ENCODE results near the gene TNF.
A peak's percentile ranks its signal among the peaks of the same experiment; 100 is the strongest.

The TNF gene

GRCh38 chr6:31534521-31535040 is 40.8 kb upstream of the TNF start:
- no peak for DNase-seq (ENCODE audit: low spot score in 2 of 2)
- H3K4me1 Mint-ChIP-seq, result peaks cover 53% of the 10 kb centered on the region
- H3K36me3 Mint-ChIP-seq (ENCODE audit: insufficient read depth), result peaks cover 91% of the 10 kb centered on the region
- H3K27me3 Mint-ChIP-seq, result no peaks in the 10 kb centered on the region
- no peak for ATAC-seq (replicated peaks; ENCODE audit: extremely low read depth, poor library complexity, severe bottlenecking)
- peak overlapping the region; percentile 68 for H3K27ac Mint-ChIP-seq (ENCODE audit: low read depth)
- no peaks in the 10 kb centered on the region for H3K9me3 Mint-ChIP-seq
- H3K4me3 Mint-ChIP-seq, result no peak overlapping the region

- Mint-ChIP-seq H3K4me1 (peaks cover 58% of the 10 kb centered on the region), H3K9me3 (no peaks in the 10 kb centered on the region), H3K4me3 (no peak overlapping the region), H3K27ac (ENCODE audit: low read depth) (no peak overlapping the region), H3K36me3 (ENCODE audit: insufficient read depth) (peaks cover 91% of the 10 kb centered on the region), H3K27me3 (no peaks in the 10 kb centered on the region)
- ATAC-seq (replicated peaks; ENCODE audit: extremely low read depth, poor library complexity, severe bottlenecking) (no peak), DNase-seq (ENCODE audit: low spot score in 2 of 2) (no peak)
Measured at GRCh38 chr6:31535538-31536324, 39.6 kb upstream of the TNF start.

GRCh38 chr6:31538805-31539400 is 36.5 kb upstream of the TNF start:
- H3K4me1 Mint-ChIP-seq, result peaks cover 53% of the 10 kb centered on the region
- DNase-seq (ENCODE audit: low spot score in 2 of 2) (no peak), ATAC-seq (replicated peaks; ENCODE audit: extremely low read depth, poor library complexity, severe bottlenecking) (no peak)
- H3K27ac Mint-ChIP-seq (ENCODE audit: low read depth), result peak overlapping the region; percentile 99
- H3K36me3 Mint-ChIP-seq (ENCODE audit: insufficient read depth), result peaks cover 79% of the 10 kb centered on the region
- H3K9me3 Mint-ChIP-seq, result no peaks in the 10 kb centered on the region
- peak overlapping the region; percentile 98 for H3K4me3 Mint-ChIP-seq
- H3K27me3 Mint-ChIP-seq, result no peaks in the 10 kb centered on the region

- ATAC-seq (replicated peaks; ENCODE audit: extremely low read depth, poor library complexity, severe bottlenecking) (no peak), DNase-seq (ENCODE audit: low spot score in 2 of 2) (no peak)
- Mint-ChIP-seq H3K4me3 (peak overlapping the region; percentile 98), H3K36me3 (ENCODE audit: insufficient read depth) (peaks cover 61% of the 10 kb centered on the region), H3K9me3 (no peaks in the 10 kb centered on the region), H3K27ac (ENCODE audit: low read depth) (peak overlapping the region; percentile 99), H3K4me1 (peaks cover 52% of the 10 kb centered on the region), H3K27me3 (no peaks in the 10 kb centered on the region)
Measured at GRCh38 chr6:31540640-31541039, 34.7 kb upstream of the TNF start.

- Mint-ChIP-seq H3K4me1 (peaks cover 47% of the 10 kb centered on the region), H3K4me3 (peak overlapping the region; percentile 98), H3K27me3 (no peaks in the 10 kb centered on the region), H3K36me3 (ENCODE audit: insufficient read depth) (peaks cover 56% of the 10 kb centered on the region), H3K27ac (ENCODE audit: low read depth) (peak overlapping the region; percentile 99), H3K9me3 (no peaks in the 10 kb centered on the region)
- DNase-seq (ENCODE audit: low spot score in 2 of 2) (peak; percentile 59 to 78), ATAC-seq (replicated peaks; ENCODE audit: extremely low read depth, poor library complexity, severe bottlenecking) (peak; percentile 59)
Measured at GRCh38 chr6:31541059-31541657, 34.2 kb upstream of the TNF start.

GRCh38 chr6:31541658-31542521 is 33.5 kb upstream of the TNF start, which contains the start of gene DDX39B:
Gene DDX39B, minus strand, starts transcription at chr6:31542003. Its CDS starts 1,471 bp downstream, at chr6:31540532.
- H3K27me3 Mint-ChIP-seq, result no peaks in the 10 kb centered on the region
- peaks cover 52% of the 10 kb centered on the region for H3K36me3 Mint-ChIP-seq (ENCODE audit: insufficient read depth)
- H3K4me1 Mint-ChIP-seq, result peaks cover 48% of the 10 kb centered on the region
- peak within 1 kb of the TSS; percentile 99 for H3K27ac Mint-ChIP-seq (ENCODE audit: low read depth)
- DNase-seq (ENCODE audit: low spot score in 2 of 2) (peak; percentile 80 to 91), ATAC-seq (replicated peaks; ENCODE audit: extremely low read depth, poor library complexity, severe bottlenecking) (peak; percentile 74)
- H3K9me3 Mint-ChIP-seq, result no peaks in the 10 kb centered on the region
- H3K4me3 Mint-ChIP-seq, result peak within 1 kb of the TSS; percentile 98

- ATAC-seq (replicated peaks; ENCODE audit: extremely low read depth, poor library complexity, severe bottlenecking) (no peak), DNase-seq (ENCODE audit: low spot score in 2 of 2) (no peak)
- Mint-ChIP-seq H3K27me3 (no peaks in the 10 kb centered on the region), H3K4me1 (peaks cover 55% of the 10 kb centered on the region), H3K36me3 (ENCODE audit: insufficient read depth) (peaks cover 36% of the 10 kb centered on the region), H3K9me3 (no peaks in the 10 kb centered on the region), H3K4me3 (no peak overlapping the region), H3K27ac (ENCODE audit: low read depth) (no peak overlapping the region)
Measured at GRCh38 chr6:31543639-31544038, 31.7 kb upstream of the TNF start.

- no peak overlapping the region for H3K4me3 Mint-ChIP-seq
- H3K4me1 Mint-ChIP-seq, result peaks cover 45% of the 10 kb centered on the region
- H3K36me3 Mint-ChIP-seq (ENCODE audit: insufficient read depth), result peaks cover 26% of the 10 kb centered on the region
- no peaks in the 10 kb centered on the region for H3K27me3 Mint-ChIP-seq
- no peak for DNase-seq (ENCODE audit: low spot score in 2 of 2)
- no peak for ATAC-seq (replicated peaks; ENCODE audit: extremely low read depth, poor library complexity, severe bottlenecking)
- no peak overlapping the region for H3K27ac Mint-ChIP-seq (ENCODE audit: low read depth)
- H3K9me3 Mint-ChIP-seq, result no peaks in the 10 kb centered on the region
Measured at GRCh38 chr6:31544676-31545075, 30.7 kb upstream of the TNF start.

GRCh38 chr6:31545291-31545690 is 30.1 kb upstream of the TNF start:
- no peaks in the 10 kb centered on the region for H3K27me3 Mint-ChIP-seq
- H3K36me3 Mint-ChIP-seq (ENCODE audit: insufficient read depth), result peaks cover 22% of the 10 kb centered on the region
- H3K4me3 Mint-ChIP-seq, result no peak overlapping the region

GRCh38 chr6:31546339-31546957 is 28.9 kb upstream of the TNF start, which contains the start of gene ATP6V1G2:
Gene ATP6V1G2, minus strand, starts transcription at chr6:31546608. Its CDS starts 49 bp downstream, at chr6:31546559.
- H3K27ac Mint-ChIP-seq (ENCODE audit: low read depth), result peak within 1 kb of the TSS; percentile 90
- H3K4me1 Mint-ChIP-seq, result peaks cover 32% of the 10 kb centered on the region
- peak; percentile 66 to 76 for DNase-seq (ENCODE audit: low spot score in 2 of 2)
- H3K9me3 Mint-ChIP-seq, result no peaks in the 10 kb centered on the region
- peak within 1 kb of the TSS; percentile 85 for H3K4me3 Mint-ChIP-seq
- ATAC-seq (replicated peaks; ENCODE audit: extremely low read depth, poor library complexity, severe bottlenecking), result peak; percentile 52
- no peaks in the 10 kb centered on the region for H3K27me3 Mint-ChIP-seq
- H3K36me3 Mint-ChIP-seq (ENCODE audit: insufficient read depth), result peaks cover 13% of the 10 kb centered on the region

More at GRCh38 chr6:31545291-31545690, 30.1 kb upstream of the TNF start:
- no peaks in the 10 kb centered on the region for H3K9me3 Mint-ChIP-seq
- no peak overlapping the region for H3K27ac Mint-ChIP-seq (ENCODE audit: low read depth)
- DNase-seq (ENCODE audit: low spot score in 2 of 2) (no peak), ATAC-seq (replicated peaks; ENCODE audit: extremely low read depth, poor library complexity, severe bottlenecking) (no peak)
- H3K4me1 Mint-ChIP-seq, result peaks cover 38% of the 10 kb centered on the region

- DNase-seq (ENCODE audit: low spot score in 2 of 2), result peak; percentile 74 to 80
- H3K27ac Mint-ChIP-seq (ENCODE audit: low read depth), result peak within 1 kb of the TSS; percentile 90
- H3K4me1 Mint-ChIP-seq, result peaks cover 29% of the 10 kb centered on the region
- no peaks in the 10 kb centered on the region for H3K27me3 Mint-ChIP-seq
- H3K9me3 Mint-ChIP-seq, result no peaks in the 10 kb centered on the region
- peak; percentile 91 for ATAC-seq (replicated peaks; ENCODE audit: extremely low read depth, poor library complexity, severe bottlenecking)
- peak within 1 kb of the TSS; percentile 85 for H3K4me3 Mint-ChIP-seq
- peaks cover 7% of the 10 kb centered on the region for H3K36me3 Mint-ChIP-seq (ENCODE audit: insufficient read depth)
Measured at GRCh38 chr6:31546958-31547726, 28.2 kb upstream of the TNF start, which contains the start of gene NFKBIL1. Gene NFKBIL1, plus strand, starts transcription at chr6:31547608. Its CDS starts 87 bp downstream, at chr6:31547695.

All from central memory CD8-positive, alpha-beta T cell (primary cell).